NCI-H774 (cell line): ENCODE results near the gene PHYHD1.
"Not testable (repeated sequence)": the region's sequence is repeated elsewhere in the genome, so short reads cannot be mapped to it uniquely, and the experiment has no call there.

Experiments
- DNase-seq: peaks from one replicate; lab custom pipeline; 2025; lab: John Stamatoyannopoulos, UW

Gene PHYHD1

DNA sequence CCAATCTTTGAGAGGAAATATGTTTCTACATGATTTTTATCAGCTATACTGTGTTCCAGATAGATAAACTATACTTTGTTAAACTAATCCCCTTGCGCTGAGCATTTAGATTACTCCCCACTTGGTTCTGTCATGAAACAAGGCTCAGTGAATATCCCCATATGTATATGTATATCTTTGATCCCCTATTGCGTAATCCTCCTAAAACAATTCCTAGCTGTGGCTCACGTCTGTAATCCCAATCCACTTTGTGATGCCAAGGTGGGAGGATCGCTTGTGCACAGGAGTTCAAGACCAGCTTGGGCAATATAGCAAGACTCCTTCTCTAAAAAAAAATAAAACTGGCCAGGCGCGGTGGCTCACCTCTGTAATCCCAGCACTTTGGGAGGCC is 2.7 kb downstream of the PHYHD1 start:
- no peak for DNase-seq

DNA sequence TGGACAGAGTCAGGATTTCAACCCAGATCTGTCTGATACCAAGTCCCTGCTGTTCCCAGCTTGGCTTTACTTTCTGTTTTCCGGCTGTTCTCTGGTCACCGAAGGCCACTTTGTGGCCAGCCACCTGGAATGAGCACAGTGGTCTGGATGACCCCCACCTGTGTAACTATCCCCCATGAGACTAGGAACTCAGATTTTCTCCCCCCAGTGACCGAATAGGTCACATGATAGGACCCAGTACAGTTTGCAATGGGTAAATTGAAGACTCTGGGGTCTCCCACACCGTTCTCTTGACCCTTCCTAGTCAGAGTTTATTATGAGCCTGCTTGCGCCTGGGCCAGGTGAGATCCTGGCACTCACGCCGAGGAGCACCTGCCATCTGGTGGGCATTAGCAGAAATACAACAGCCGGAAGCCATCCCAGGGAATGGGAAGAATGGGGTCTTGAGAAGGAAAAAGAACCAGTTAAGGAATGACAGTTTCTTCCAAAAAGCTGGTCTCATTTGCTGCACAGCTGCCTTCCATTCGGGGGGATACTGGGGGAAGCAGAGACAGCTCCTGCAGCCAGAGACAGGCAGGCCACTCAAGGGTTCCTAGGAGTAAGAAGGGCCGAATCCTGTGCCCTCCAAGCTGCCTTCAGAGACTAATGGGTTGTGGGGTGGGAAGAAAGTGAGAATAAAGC is 7.1 kb downstream of the PHYHD1 start:
- peak; percentile 60 for DNase-seq

DNA sequence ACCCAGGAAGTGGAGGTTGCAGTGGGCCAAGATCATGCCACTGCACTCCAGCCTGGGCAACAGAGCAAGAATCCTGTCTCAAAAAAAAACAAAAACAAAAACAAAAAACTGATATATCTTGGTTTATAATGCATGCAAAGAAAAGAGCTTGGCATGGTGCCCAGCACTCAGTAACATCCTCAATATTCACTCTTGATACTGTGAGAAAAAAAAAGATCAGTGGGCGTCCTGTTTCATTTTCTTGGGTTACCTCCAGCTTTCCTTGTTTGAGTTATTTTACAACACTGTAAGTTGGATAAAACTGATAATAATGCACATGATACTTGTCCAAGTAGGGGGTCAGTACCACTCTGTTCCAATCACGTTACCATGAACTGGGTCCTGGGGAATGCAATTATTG is 7.8 kb downstream of the PHYHD1 start:
- no peak for DNase-seq

DNA sequence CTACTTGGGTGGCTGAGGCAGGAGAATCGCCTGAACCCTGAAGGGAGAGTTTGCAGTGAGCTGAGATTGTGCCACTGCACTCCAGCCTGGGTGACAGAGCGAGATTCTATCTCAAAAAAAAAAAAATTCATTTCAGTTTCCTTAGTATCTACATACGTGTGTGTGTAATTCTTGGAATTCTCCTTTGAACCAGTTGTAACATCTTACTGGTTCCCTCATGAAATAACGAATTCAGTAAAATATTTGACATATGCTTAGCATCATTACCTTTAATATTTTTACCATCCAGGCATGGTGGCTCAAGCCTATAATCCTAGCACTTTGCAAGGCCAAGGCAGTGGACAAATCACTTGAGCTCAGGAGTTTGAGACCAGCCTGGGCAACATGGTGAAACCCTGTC is 8.8 kb downstream of the PHYHD1 start:
- no peak for DNase-seq

DNA sequence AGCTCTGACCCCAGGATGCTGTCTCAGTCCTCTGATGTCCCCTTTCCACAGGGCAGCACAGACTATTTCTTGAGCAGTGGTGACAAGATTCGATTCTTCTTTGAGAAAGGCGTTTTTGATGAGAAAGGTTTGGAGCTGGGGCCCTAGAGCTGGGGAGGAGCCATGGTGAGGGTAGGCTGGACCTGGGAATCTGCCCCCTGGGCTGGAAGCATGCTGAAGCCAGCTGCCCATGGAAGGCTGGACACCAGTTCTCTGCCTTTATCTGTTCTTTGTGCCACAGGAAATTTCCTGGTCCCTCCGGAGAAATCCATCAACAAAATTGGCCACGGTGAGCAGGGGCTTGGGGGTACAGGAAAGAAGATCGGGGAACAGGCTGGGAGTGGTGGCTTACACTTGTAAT is 12.9 kb downstream of the PHYHD1 start:
- DNase-seq: no peak

DNA sequence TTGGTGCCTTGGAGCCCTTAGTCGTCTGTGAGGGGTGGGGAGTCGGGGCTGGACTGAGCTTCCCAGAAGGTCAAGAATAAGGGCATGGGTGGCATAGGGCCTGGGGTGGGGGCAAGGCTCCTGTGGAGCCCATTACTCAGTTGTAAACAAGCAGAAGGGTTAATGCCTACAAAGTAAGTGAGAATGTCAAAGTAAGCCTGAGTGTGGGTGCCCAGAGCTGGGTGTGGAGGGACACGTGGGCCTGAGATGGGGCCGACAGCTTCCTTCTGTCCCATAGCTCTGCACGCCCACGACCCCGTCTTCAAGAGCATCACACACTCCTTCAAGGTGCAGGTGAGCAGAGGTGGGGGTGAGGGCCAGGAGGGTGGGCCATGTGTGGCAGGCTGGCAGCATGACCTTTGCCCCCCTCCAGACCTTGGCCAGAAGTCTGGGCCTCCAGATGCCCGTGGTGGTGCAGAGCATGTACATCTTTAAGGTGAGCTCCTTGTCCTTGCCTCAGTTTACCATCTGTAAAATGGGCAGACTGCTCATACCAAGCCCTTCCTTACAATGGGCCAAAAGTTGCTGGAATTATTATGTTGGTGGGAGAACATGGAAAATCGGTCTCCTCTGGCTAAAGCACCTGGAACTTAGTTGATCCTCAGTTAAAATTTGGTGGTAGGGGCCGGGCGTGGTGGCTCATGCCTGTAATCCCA is 15.5 kb downstream of the PHYHD1 start:
- DNase-seq: no peak

DNA sequence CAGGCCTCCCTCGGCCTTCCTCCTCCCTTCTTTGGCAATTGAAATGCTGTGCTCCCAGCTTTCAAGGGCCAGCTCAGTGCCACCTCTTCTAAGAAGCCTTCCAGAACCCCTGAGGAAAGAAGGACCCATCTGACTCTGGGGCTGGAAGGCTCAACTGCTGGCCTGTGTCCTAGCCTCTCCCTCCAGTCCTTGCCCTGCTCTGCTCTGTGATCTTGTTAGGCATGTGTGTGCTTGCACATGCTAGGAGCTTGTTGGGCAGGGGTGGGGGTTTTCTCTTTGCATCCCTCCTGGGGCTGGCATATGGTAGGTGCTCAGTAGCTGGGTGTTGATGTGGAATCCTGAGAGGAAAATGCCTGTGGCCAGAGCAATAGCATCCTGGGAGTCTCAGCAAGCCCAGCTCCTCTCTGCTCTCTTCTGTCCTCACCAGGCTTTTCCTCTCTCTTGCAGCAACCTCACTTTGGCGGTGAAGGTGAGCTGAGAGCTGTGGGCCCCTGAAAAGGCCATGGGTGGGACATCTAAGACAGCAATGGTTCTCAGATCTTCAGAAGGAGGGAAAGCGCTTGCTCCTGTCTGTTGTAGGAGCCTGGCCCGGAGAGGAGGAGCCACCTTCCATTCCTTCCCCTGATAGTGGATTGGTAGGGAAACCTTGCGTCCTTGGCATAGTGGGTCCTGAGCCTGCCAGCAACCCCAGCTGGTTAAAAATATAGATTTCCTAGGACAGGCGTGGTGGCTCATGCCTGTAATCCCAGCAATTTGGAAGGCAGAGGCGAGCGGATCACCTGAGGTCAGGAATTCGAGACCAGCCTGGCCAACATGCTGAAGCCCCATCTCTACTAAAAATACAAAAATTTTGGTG is 16.8 kb downstream of the PHYHD1 start:
- DNase-seq: no peak

DNA sequence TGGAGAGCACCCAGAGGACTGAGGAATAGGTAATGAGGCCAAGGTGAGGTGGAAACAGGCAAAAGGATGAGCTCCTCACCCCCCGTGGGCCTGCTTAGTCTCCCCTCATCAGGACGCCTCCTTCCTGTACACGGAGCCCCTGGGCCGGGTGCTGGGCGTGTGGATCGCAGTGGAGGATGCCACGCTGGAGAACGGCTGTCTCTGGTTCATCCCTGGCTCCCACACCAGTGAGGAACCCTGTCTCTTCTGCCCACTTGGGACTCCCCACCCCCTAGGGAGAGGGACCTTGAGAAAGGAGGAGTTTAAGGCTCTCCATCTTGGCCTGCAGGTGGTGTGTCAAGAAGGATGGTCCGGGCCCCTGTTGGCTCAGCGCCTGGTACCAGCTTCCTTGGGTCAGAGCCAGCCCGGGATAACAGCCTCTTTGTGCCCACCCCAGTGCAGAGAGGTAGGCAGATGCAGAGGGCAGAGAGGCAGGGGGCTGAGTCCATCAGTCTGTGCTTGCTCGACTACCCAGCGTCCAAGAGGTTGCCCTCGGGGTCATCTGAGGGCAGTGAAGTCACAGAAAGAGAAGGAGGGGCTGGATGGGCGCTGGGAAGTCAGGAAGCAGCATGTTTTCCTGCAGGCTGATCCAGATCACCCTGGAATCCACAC is 19.6 kb downstream of the PHYHD1 start:
- DNase-seq: no peak

DNA sequence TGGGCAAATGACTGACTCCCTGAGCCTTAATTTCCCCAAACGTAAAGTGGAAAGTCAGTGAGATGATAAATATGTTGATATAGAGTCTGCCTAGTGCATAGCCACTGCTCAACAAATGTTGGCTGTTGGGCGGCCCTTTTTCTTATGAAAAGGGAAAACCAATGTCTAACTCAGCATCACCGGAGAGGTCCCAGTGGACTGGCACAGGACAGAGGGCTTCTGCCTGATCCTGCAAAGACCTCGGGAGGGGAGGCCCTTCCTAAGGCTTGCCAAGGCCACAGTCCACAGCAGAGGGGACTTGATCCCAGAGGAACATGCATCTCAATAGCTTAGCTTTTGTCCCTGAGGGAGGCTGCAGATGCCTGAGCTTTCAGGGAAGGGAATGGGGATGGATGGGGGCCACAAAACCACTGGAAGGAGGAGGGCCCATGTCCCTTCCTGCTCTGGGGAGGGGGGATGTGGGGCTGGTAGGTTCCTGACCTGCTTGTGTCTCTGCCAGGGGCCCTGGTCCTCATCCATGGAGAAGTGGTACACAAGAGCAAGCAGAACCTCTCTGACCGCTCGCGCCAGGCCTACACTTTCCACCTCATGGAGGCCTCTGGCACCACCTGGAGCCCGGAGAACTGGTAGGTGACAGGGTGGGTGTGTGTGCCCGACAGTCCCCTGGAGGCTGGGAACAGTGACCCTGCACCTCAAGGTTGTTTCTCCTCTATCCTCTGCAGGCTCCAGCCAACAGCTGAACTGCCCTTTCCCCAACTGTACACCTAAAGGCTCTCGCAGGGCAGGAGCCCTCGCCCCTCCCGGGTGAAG is 20.4 kb downstream of the PHYHD1 start:
- DNase-seq: no peak

DNA sequence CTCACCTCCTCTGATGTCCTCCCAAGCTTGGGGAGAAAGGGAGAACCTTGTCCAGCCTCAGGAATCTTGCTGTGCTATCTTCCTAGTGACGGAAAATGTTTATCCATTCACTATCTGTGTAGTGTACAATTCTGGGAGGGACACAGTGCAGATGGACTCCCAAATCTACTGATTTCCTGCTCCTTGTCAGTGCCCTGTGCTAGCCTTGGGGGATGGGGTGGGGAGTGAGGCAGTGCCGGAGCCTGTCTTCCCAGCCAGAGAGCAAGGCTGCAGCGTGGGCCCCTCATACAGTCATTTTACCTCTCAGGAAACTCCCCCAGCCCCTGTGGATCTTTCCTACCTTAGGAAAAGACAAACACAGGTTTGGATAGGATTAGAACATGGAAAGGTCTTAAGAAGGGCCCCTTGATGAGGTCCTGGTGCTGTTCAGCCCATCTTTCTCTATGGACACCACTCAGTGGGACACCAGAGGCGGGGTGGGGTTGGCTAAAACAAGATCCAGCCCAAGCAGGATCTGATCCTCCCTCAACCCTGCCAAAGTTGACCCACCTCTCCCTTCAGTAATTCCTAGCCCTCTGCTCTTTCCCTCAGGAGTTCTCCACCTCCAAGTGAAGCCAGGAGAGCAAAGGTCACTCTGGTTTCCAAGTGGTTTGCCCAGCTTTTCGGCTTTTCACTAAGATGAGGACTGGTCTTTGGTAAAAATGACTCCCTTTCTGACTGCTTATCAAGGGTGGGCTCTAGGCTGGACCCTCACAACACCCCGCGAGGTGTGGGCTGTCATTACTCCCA is 23.2 kb downstream of the PHYHD1 start:
- DNase-seq: no peak

DNA sequence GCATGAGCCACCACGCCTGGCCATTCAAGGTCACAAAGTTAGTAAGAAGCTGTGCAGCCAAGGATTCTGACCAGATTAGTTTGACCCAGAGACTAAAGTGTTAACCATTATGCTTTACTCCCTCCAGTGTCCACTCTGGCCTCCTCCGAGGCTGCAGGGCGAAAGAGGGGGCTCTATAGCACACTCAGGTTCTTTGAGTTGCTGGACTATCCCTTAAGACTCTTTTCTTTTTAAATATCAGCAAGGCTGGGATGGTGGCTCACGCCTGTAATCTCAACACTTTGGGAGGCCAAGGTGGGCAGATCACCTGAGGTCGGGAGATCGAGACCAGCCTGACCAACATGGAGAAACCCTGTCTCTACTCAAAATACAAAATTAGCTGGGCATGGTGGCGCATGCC is 24.2 kb downstream of the PHYHD1 start:
- DNase-seq: not testable (repeated sequence)

DNA sequence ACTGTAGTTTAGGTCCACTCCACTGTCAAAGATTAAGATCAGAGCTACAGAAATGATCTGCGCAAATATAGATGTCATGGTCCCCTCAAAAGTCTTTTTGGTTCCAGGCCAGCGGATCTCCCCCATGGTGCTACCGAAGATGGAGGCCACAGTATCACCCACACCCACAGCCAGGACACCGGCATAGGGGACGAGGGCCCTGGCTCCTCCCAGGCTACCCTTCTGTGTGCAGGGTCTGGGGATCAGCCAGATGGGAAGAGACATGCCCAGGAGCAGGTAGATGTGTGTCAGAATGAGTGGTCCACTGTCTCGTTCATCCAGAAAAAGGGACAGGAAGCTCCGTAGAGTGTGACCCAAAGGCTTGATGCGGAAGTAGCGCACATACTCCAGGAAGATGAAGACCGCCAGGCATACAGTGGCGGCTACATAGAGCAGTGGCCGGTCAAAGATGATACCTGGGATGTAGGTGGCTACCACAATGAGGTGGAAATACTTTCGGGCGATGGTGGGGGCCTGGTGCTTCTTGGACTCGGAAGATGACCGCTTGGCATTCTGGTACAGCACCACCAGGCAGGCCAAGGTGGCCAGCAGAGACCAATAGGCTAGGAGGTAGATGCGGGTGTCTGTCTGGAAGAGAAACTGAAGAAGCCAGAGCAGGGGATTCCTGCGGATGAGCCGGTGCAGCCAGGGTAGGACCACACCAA is 25.2 kb downstream of the PHYHD1 start:
- no peak for DNase-seq

DNA sequence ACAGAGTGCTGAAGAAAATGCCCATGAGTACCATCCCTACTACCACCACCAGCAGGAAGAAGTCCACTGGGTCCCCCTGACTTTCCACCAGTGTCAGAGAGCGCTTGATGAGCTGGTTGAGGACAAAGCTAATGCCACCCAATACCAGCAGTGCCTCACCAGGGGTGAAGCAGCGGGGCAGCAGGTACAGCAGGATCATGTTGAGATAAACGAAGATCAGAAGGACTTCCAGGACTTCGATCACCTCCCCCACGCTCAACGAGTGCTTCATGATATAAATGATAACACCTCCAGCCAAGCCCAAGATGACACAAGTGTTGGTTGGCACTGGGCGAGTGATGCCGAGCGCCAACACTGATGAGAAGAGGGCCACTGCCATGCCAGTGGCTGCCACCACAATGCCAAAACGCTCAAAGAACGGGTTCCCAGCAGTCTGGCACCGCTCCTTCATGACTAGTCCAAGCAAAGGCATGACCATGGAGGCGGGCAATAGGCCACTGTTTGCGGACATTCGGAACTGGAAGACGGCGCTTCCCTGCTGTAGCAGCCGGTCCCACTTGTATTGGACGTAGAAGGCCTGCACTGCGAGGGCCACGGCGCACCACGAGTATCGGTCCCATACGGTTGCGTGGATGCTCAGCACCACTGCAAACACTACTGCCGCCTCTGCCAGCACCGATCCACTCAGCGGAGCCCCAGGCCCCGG is 25.9 kb downstream of the PHYHD1 start:
- DNase-seq: no peak

DNA sequence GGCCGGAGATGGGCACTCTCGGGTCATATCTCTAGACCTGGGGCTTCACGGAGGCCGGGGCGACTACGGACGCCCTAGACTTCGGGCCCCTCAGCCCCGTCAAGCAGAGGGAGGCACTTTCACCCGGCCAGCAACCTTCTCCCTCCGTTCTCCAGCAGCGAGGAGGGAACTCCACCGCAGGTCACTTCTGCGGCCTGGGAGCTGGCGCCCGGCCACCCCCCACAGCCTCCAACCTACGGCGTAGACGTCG is 26.4 kb downstream of the PHYHD1 start:
- no peak for DNase-seq

DNA sequence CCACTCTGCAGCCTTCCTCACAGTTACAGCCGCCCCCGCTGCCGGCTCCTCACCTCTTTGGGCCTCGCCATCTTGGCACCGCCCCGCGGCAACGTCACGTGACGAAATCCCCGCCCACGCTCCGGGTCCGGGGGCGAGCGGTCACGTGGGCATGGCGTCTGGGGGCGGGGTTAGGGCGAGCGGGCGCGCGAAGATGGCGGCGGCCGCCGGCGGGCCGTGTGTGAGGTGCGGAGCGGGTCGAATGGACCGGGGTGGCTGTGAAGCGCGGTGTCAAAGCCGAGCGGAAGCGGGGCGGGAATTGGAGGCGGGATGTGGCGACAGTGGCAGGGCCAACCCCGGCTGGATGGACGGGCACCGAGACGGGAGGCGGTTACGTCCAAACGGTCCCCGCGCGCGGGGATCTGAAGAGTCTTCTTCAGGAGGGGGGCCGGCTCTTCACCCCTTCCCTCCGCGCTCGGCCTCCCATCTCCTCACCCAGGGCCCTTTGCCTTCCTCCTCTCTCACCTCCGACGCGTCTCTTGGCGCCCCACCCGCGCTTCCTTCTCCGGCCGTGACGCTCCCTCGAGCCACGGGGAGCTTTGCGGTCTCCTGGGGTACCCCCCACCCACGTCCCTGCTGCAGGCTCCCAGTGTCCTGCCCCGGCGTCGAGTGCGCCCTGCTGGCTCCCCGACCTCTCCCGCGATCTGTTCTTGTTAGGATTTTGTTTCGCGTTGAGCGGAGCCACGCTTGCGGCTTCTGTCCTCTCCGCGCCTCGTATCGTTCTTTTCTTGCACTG is 26.9 kb downstream of the PHYHD1 start, which contains the start of the genes DOLK and NUP188:
Gene DOLK (minus strand): TSS at position 77 of the 775 bp plus-strand sequence. CDS start 300 bp downstream, outside the sequence.
Gene NUP188 (plus strand): TSS at position 173 of the 775 bp plus-strand sequence. CDS start 21 bp downstream, at position 194.
- peak; percentile 96 for DNase-seq

DNA sequence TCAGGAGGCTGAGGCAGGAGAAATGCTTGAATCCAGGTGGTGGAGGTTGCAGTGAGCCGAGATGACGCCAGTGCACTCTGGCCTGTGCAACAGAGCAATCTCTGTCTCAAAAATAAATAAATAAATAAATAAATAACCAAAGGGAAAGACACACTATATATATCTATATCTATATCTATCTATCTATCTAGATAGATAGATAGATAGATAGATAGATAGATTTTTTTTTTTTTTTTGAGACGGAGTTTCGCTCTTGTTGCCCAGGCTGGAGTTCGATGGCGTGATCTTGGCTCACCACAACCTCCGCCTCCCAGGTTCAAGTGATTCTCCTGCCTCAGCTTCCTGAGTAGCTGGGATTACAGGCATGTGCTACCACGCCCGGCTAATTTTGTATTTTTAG is 40.6 kb downstream of the PHYHD1 start:
- DNase-seq: not testable (repeated sequence)

DNA sequence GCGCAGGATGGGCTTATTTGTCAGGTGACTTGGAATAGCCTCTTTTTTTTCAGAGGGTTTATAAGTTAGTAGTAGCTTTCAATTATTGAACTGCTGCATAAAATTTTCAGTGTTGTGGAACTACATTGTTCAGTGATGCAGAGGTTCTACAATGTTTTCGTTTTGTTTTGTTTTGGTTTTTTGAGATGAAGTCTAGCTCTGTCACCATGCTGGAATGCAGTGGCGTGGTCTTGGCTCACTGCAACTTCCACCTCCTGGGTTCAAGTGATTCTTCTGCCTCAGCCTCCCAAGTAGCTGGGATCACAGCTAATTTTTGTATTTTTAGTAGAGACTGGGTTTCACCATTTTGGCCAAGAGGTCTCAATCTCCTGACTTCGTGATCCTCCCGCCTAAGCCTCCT is 48.7 kb downstream of the PHYHD1 start:
- no peak for DNase-seq

DNA sequence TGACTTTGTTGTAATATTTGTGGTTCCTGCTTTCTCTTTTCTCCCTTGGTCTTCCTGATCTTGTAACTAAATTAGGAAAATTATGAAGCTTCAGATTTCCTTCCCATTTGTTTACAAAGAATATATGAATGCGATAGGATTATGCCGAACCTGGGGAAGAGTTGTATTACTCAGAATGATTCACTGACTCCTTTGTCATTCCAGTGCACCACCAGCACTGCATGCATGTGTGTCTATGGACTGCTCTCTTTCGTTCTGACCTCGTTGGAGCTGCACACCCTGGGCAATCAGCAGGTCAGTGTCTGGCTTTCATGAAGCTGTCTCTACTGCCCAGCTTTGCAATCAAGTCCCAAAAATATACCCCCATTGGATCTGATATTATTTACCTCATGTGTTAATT is 52.2 kb downstream of the PHYHD1 start:
- DNase-seq: no peak

DNA sequence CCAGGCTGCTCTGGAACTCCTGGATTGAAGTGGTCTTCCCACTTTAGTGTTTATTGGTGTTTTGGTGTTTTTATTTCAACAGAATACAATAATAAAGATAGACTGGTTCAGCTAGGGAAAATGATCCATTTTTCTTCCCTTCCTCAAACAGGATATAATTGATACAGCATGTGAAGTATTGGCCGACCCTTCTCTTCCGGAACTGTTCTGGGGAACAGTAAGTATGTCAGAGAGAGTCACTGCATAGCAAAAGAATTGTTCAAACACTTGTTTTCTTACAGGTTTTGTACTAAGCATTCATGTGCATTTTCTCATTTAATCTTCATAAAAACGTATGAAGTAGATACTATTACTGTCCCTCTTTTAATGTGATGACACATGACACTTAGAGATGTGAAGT is 58.3 kb downstream of the PHYHD1 start:
- no peak for DNase-seq
